Fibroblast of lung (primary cell): ENCODE data around the gene ANKS1A. TPM values are rescaled to one million over a fixed set of nuclear protein-coding genes. Genes with fewer than 3 reads are reported as not detected.

Source experiments
- DNase-seq, 2 donors: peaks; one replicate each; pipeline versions ENCODE4 v3.0.0 to v3.0.0-alpha.2; 2010; ENCODE audit warnings: low read depth in 2 of 2
- H2AFZ ChIP-seq: 2 replicates; pipeline ENCODE4 v1.5.1; 2012; ENCODE audit warnings: low read length, control low read depth, inconsistent platforms
- H3K27ac ChIP-seq: 2 replicates; pipeline ENCODE4 v1.5.1; 2011; ENCODE audit warnings: low read length, control low read depth; ENCODE audit not compliant: insufficient read depth
- H3K27me3 ChIP-seq: 2 replicates; pipeline ENCODE4 v1.5.1; 2011; ENCODE audit warnings: mild to moderate bottlenecking, low read length; ENCODE audit not compliant: control insufficient read depth, insufficient read depth
- H3K36me3 ChIP-seq: 2 replicates; pipeline ENCODE4 v1.5.1; 2011; ENCODE audit warnings: low read length; ENCODE audit not compliant: control insufficient read depth, insufficient read depth
- H3K4me1 ChIP-seq: 2 replicates; pipeline ENCODE4 v1.5.1; 2011; ENCODE audit warnings: low read length; ENCODE audit not compliant: control insufficient read depth, insufficient read depth; ENCODE audit errors: extremely low read depth
- H3K4me2 ChIP-seq: 2 replicates; pipeline ENCODE4 v1.5.1; 2011; ENCODE audit warnings: low read length, control low read depth; ENCODE audit not compliant: insufficient read depth; ENCODE audit errors: extremely low read depth
- H3K4me3 ChIP-seq, 4 experiments: fragments of 200-600 bp in 1 of 4; sonication (generic) in 1 of 4; replicated peaks in 1 of 4; 2 replicates each; pipeline ENCODE4 v1.5.1; 2011 to 2016; ENCODE audit warnings: low read length in 4 of 4, low read depth in 3 of 4, mild to moderate bottlenecking in 3 of 4, control low read depth in 2 of 4, inconsistent platforms in 1 of 4, mixed read lengths in 1 of 4; ENCODE audit not compliant: insufficient read depth in 1 of 4; ENCODE audit errors: control extremely low read depth in 1 of 4
- H3K79me2 ChIP-seq: 2 replicates; pipeline ENCODE4 v1.5.1; 2012; ENCODE audit warnings: mild to moderate bottlenecking, low read length, inconsistent platforms; ENCODE audit not compliant: control insufficient read depth, insufficient read depth
- H3K9ac ChIP-seq: 2 replicates; pipeline ENCODE4 v1.5.1; 2011; ENCODE audit warnings: mild to moderate bottlenecking, low read length, control low read depth; ENCODE audit not compliant: insufficient read depth
- H3K9me3 ChIP-seq: 2 replicates; pipeline ENCODE4 v1.5.1; 2012; ENCODE audit warnings: low read depth, low read length; ENCODE audit not compliant: control insufficient read depth, insufficient read depth
- H4K20me1 ChIP-seq: 2 replicates; pipeline ENCODE4 v1.5.1; 2011; ENCODE audit warnings: low read length; ENCODE audit not compliant: control insufficient read depth, insufficient read depth; ENCODE audit errors: extremely low read depth
- EZH2 ChIP-seq: IDR thresholded peaks from 2 replicates; pipeline ENCODE4 v1.5.1; 2012; ENCODE audit warnings: low read length, control low read depth, mild to moderate bottlenecking; ENCODE audit errors: missing control alignments
- polyA plus RNA-seq, 2 donors: library from polyadenylated mRNA; depleted of rRNA in 1 of 2; stranded (reverse) in 1 of 2; unstranded in 1 of 2; fragments of >200 nt; gene quantifications; 2 replicates each; pipeline ENCODE4 v1.2.1, GENCODE V29; 2011 to 2012; ENCODE audit warnings: missing spikeins in 1 of 2
- total RNA-seq: library from RNA; depleted of rRNA; stranded (reverse); fragments of >200 nt; gene quantifications from 2 replicates; pipeline ENCODE4 v1.2.1, GENCODE V29; 2014
- TF ChIP-seq, protein P1 (sequence below), 2 donors: IDR thresholded peaks in 1 of 2; conservative IDR thresholded peaks in 1 of 2; 1 replicate in 1 of 2; 2 replicates in 1 of 2; pipeline ENCODE4 v1.5.1; 2011 to 2012; ENCODE audit warnings: low read length in 2 of 2, control low read depth in 1 of 2, inconsistent platforms in 1 of 2, low read depth in 1 of 2, mild to moderate bottlenecking in 1 of 2

Gene ANKS1A
- total and polyA plus RNA-seq, 2 donors (not counting 1 experiment from before 2014, with no cell fraction given): 3.6 to 7.8 TPM

DNA sequence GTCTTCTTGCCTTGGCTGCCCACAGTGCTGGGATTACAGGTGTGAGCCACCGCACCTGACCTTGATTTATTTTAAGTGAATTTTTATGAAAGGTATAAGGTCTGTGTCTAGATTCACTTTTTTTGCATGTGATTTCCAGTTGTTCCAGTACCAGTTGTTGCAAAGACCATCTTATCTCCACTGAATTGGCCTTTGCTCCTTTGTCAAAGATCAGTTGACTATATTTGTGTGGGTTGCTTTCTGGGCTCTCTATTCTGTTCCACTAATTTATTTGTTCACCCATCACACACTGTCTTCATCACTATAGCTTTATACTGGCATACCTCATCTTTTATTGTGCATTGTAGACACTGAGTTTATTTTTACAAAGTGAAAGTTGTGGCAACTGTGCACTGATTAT, 56.3 kb downstream of the ANKS1A start:
- H3K9ac ChIP-seq: no peak overlapping the region
- TF ChIP-seq, protein P1, sequence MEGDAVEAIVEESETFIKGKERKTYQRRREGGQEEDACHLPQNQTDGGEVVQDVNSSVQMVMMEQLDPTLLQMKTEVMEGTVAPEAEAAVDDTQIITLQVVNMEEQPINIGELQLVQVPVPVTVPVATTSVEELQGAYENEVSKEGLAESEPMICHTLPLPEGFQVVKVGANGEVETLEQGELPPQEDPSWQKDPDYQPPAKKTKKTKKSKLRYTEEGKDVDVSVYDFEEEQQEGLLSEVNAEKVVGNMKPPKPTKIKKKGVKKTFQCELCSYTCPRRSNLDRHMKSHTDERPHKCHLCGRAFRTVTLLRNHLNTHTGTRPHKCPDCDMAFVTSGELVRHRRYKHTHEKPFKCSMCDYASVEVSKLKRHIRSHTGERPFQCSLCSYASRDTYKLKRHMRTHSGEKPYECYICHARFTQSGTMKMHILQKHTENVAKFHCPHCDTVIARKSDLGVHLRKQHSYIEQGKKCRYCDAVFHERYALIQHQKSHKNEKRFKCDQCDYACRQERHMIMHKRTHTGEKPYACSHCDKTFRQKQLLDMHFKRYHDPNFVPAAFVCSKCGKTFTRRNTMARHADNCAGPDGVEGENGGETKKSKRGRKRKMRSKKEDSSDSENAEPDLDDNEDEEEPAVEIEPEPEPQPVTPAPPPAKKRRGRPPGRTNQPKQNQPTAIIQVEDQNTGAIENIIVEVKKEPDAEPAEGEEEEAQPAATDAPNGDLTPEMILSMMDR (conservative IDR thresholded peaks at IDR 0.05 in 1 of 2, IDR thresholded peaks at IDR 0.05 in 1 of 2; ENCODE audit: low read depth in 1 of 2, low read length in 2 of 2): no peak
- no peak for TF ChIP-seq EZH2
- H4K20me1 ChIP-seq: no peaks in the 10 kb centered on the region

DNA sequence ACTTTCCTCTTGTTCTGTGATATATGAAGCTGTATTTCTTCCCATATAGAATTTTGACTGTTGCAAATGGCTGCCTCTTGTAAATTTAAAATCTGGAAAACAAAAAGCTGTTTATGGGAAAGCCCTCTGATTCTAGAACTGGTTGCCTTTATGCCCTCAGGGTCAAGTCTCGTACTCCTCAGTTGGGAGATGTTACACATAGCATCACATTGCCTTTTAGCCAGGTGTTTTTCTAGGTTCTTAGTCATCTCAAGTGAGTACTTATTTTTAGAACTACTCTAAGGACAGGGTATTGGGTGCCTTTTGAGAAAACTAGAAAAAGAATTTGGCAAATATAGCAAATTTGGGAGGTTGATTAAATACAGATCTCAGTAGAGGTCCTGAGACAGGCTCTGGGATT, 58.5 kb downstream of the ANKS1A start:
- H3K9ac ChIP-seq: no peak overlapping the region
- no peak overlapping the region for H3K27ac ChIP-seq
- no peak overlapping the region for H2AFZ ChIP-seq
- no peaks in the 10 kb centered on the region for H4K20me1 ChIP-seq
- H3K27me3 ChIP-seq: no peaks in the 10 kb centered on the region
- no peak overlapping the region for H3K4me3 ChIP-seq
- no peaks in the 10 kb centered on the region for H3K4me1 ChIP-seq
- H3K36me3 ChIP-seq: no peaks in the 10 kb centered on the region
- TF ChIP-seq EZH2: no peak
- TF ChIP-seq, protein P1 (conservative IDR thresholded peaks at IDR 0.05 in 1 of 2, IDR thresholded peaks at IDR 0.05 in 1 of 2; ENCODE audit: low read depth in 1 of 2, low read length in 2 of 2): no peak
- no peaks in the 10 kb centered on the region for H3K79me2 ChIP-seq
- no peak for DNase-seq
- H3K4me2 ChIP-seq: no peak overlapping the region
- no peaks in the 10 kb centered on the region for H3K9me3 ChIP-seq

More for the DNA sequence above, 56.3 kb downstream of the ANKS1A start:
- no peaks in the 10 kb centered on the region for H3K36me3 ChIP-seq
- no peaks in the 10 kb centered on the region for H3K9me3 ChIP-seq
- H3K4me2 ChIP-seq: no peak overlapping the region
- H3K27ac ChIP-seq: no peak overlapping the region
- no peaks in the 10 kb centered on the region for H3K27me3 ChIP-seq
- no peak for DNase-seq
- H3K4me3 ChIP-seq: no peak overlapping the region
- H3K4me1 ChIP-seq: no peaks in the 10 kb centered on the region
- H2AFZ ChIP-seq: no peak overlapping the region
- no peaks in the 10 kb centered on the region for H3K79me2 ChIP-seq

DNA sequence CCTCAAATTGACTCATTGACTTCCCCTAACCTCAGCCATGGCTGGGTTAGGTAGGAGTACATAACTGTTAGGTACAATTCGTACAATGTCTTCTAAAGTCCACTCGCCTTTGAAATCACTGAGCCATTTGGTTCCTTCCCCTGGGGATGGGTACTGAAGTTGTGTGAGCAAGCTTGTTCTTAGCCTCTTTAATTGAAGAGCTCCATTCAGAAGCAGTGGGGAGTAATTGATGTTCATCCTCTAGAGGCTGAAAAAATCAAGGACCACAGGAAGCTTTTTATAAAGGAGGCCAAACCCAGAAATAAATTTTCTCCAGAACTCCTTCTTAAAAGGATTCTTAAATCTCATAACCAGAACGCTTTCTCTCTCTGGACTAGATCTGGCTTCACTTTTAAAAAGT, 60.6 kb downstream of the ANKS1A start:
- Histone ChIP-seq H3K9ac (no peak overlapping the region), H3K4me2 (no peak overlapping the region), H3K27ac (no peak overlapping the region), H3K79me2 (no peaks in the 10 kb centered on the region), H3K9me3 (no peaks in the 10 kb centered on the region), H3K36me3 (no peaks in the 10 kb centered on the region), H4K20me1 (no peaks in the 10 kb centered on the region), H3K4me3 (no peak overlapping the region), H3K27me3 (no peaks in the 10 kb centered on the region), H2AFZ (no peak overlapping the region), H3K4me1 (peaks cover 3% of the 10 kb centered on the region)
- no peak for TF ChIP-seq EZH2
- TF ChIP-seq, protein P1 (conservative IDR thresholded peaks at IDR 0.05 in 1 of 2, IDR thresholded peaks at IDR 0.05 in 1 of 2; ENCODE audit: low read depth in 1 of 2, low read length in 2 of 2): no peak
- no peak for DNase-seq
